ENCODE results near the gene NRG2. TPM values are rescaled to one million over a fixed set of nuclear protein-coding genes. Genes with fewer than 3 reads are reported as not detected.

The NRG2 gene
- polyA plus RNA-seq, 1 of the 3 experiments (the other 2 are of a cell fraction): 3.7 TPM

DNA sequence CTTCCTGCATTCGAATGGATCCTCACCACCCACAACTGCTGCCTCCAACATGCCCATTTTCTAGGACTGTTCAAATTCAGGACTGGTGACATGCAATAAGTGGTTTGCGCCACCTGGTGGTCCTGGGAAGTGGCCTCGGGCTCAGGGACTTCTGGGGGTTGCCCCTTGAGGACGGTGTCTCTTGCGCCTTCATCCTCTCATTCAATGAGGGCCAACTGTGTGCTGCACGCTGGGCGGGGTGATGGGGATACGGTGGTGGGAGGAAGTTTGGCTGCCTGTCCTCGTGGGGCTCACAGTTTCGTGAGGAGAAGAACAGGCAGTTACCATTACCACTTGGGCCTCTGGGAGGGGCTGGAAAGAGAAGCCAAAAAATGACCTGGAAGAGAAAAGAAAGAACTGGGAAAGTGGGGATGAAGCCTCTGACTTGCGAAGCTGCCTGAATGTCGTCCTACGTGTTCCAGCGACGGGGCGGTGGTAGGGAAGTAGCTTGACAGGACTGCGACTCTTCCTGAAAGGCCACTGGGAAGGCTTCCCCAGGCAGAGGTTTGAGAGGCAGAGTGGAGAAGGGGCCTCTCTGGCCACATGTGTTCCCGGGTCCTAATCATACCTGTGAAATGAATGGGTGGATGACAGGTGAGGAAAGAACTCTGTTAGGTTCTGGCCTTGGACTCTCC, 198.5 kb downstream of the NRG2 start (continued):
- TF ChIP-seq CHD2 (IDR thresholded peaks at IDR 0.05; ENCODE audit: low read length, partially characterized antibody) (no peak), FOSL2 (IDR thresholded peaks at IDR 0.05; ENCODE audit: borderline replicate concordance, low read depth) (no peak), REST (IDR thresholded peaks at IDR 0.05; ENCODE audit: low read depth, low read length) (0 out of 2 replicates have a peak, but pooled peaks have one; percentile 13), YY1 (IDR thresholded peaks at IDR 0.05; ENCODE audit: low read depth) (no peak), USF1 (IDR thresholded peaks at IDR 0.05; ENCODE audit: borderline replicate concordance, low read depth) (no peak), RAD21 (IDR thresholded peaks at IDR 0.05; ENCODE audit: low read length) (peak; percentile 74), SIN3A (IDR thresholded peaks at IDR 0.05; ENCODE audit: borderline replicate concordance, low read depth, low read length) (no peak), SMC3 (IDR thresholded peaks at IDR 0.05; ENCODE audit: low read depth, low read length) (peak; percentile 84)

DNA sequence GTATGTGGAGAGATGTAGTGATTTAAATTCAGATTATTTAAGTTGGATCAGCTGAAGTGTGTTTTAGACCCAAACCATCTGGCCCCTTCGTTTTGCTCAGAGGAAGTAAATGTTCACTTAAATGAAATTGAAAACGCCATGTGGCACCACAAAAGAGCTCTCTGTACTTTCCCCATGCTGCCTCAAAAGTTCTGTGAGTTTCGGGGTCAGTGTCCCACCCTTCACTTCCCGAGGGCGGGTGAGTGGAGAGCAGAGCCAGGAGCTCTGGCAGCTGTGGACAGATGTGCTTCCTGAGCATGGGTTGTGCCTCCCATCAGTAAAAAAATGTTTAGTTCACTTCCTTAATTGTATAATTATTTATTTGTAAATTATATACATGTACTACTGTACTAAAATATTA, 199.1 kb downstream of the NRG2 start:
- no peak overlapping the region for H3K4me2 ChIP-seq
- no peak overlapping the region for H2AFZ ChIP-seq (ENCODE audit: low read depth)
- H3K27ac ChIP-seq (ENCODE audit: low read depth in 2 of 2, low read length in 1 of 2): no peak overlapping the region
- 64% methylated on average over 5 of the region's 5 CpGs for WGBS (ENCODE audit: low lambda C conversion rate)
- H3F3A ChIP-seq (replicated peaks; ENCODE audit: insufficient read depth): peaks cover 2% of the 10 kb centered on the region
- H3K9me2 ChIP-seq: no peaks in the 10 kb centered on the region
- TF ChIP-seq TCF12 (IDR thresholded peaks at IDR 0.05) (no peak), IRF3 (IDR thresholded peaks at IDR 0.05; ENCODE audit: low read depth, low read length) (no peak), FOSL2 (IDR thresholded peaks at IDR 0.05; ENCODE audit: borderline replicate concordance, low read depth) (no peak), TEAD4 (IDR thresholded peaks at IDR 0.05; ENCODE audit: borderline replicate concordance, insufficient read depth) (no peak), RFX5 (IDR thresholded peaks at IDR 0.05; ENCODE audit: low read length) (no peak), ELF1 (IDR thresholded peaks at IDR 0.05) (no peak)
- H3K9me3 ChIP-seq: no peaks in the 10 kb centered on the region
- POLR2A ChIA-PET: interaction anchor here (0.8 to 1.3 kb wide), 2 partner anchors 10 to 48 kb away, joined by 3 to 4 read pairs; no protein-coding TSS in a partner anchor
- H3K4me3 ChIP-seq (ENCODE audit: low read depth in 2 of 2, low read length in 1 of 2): no peak overlapping the region
- H3K79me2 ChIP-seq (ENCODE audit: insufficient read depth): no peaks in the 10 kb centered on the region
- CTCF ChIA-PET: interaction anchor here (0.7 to 7.1 kb wide), 17 partner anchors 10 to 264 kb away, joined by 3 to 92 read pairs (median 4); no protein-coding TSS in a partner anchor
- H3K36me3 ChIP-seq (replicated peaks in 1 of 2; ENCODE audit: control insufficient read depth in 1 of 2, insufficient read depth in 2 of 2, low read length in 1 of 2): no peaks in the 10 kb centered on the region
- no peaks in the 10 kb centered on the region for H3K27me3 ChIP-seq (ENCODE audit: insufficient read depth)
- peaks cover 0 to 2% of the 10 kb centered on the region in 2 experiments; a peak in 1 of 4 replicates for H3K4me1 ChIP-seq (ENCODE audit: control insufficient read depth in 1 of 2, insufficient read depth in 2 of 2, low read depth in 1 of 2, low read length in 1 of 2)
- DNase-seq: no peak
- no peaks in the 10 kb centered on the region for H4K20me1 ChIP-seq (ENCODE audit: insufficient read depth)
- no peak overlapping the region for H3K9ac ChIP-seq
